Ectodermal cell (in vitro differentiated cells): ENCODE measurements around the gene EPB41L4B.
"Not testable (repeated sequence)": the region's sequence is repeated elsewhere in the genome, so short reads cannot be mapped to it uniquely, and the experiment has no call there.

Source experiments
- H3K27ac ChIP-seq: 2 replicates; pipeline ENCODE4 v1.7.0; 2013; ENCODE audit warnings: mild to moderate bottlenecking, low read depth, low read length; ENCODE audit not compliant: insufficient read depth, poor library complexity, severe bottlenecking
- H3K27me3 ChIP-seq: 2 replicates; pipeline ENCODE4 v1.7.0; 2013; ENCODE audit warnings: mild to moderate bottlenecking, low read length; ENCODE audit not compliant: insufficient read depth, control insufficient read depth, poor library complexity, severe bottlenecking
- H3K36me3 ChIP-seq: one replicate; pipeline ENCODE4 v1.7.0; 2013; ENCODE audit warnings: low read length; ENCODE audit not compliant: control insufficient read depth, insufficient read depth
- H3K4me1 ChIP-seq: one replicate; pipeline ENCODE4 v1.7.0; 2013; ENCODE audit warnings: low read length; ENCODE audit not compliant: control insufficient read depth, insufficient read depth
- H3K4me3 ChIP-seq: 2 replicates; pipeline ENCODE4 v1.7.0; 2013; ENCODE audit warnings: low read depth, low read length, control low read depth; ENCODE audit not compliant: insufficient read depth
- H3K9me3 ChIP-seq: 2 replicates; pipeline ENCODE4 v1.7.0; 2013; ENCODE audit warnings: mild to moderate bottlenecking, low read length, moderate library complexity; ENCODE audit not compliant: control insufficient read depth
- WGBS, 2 experiments: methylation state at CpG; one replicate each; pipeline ENCODE4 v1.1.7; 2013; ENCODE audit warnings: missing lambda C conversion rate in 2 of 2; 5-methylcytosine and 5-hydroxymethylcytosine counted together

Gene EPB41L4B

DNA sequence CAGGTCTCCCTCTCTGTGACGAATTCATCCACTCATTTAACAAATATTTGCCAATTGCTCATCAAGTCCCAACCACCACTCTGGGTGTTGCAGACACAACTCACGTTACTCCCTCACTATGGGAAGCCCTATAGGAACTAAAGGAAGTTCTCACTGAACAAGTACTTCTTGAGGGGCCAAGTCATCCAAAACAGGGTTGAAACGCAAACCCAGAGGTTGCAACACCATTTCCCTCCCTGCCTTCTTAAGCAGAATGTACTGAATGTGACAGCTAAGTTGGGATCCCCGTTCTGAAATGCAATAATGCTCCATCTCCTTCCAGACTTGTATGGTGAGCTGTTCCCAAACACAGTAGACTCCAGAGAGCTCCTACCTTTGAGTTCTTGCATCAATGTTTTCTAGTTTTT, 34.3 kb downstream of the EPB41L4B start:
- no peak overlapping the region for H3K4me3 ChIP-seq
- no peaks in the 10 kb centered on the region for H3K36me3 ChIP-seq
- WGBS, 2 experiments: 85 to 92% methylated on average over 4 of the region's 4 CpGs
- H3K27me3 ChIP-seq: no peaks in the 10 kb centered on the region
- no peaks in the 10 kb centered on the region for H3K9me3 ChIP-seq
- H3K27ac ChIP-seq: no peak overlapping the region
- H3K4me1 ChIP-seq: no peaks in the 10 kb centered on the region

DNA sequence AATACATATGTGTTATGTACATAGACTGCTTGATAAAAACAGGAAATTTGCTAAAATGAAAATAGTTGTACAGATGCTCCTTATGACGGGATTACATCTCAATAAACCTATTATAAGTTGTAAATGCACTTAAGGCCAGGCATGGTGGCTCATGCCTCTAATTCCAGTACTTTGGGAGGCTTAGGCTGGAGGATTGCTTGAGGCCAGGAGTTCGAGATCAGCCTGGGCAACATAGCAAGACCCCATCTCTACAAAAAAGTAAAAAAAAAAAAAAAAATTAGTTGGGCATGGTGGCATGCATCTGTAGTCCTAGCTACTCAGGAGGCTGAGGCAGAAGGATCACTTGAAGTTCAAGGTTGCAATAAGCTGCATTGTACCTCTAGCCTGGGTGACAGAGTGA, 37.2 kb downstream of the EPB41L4B start:
- 91% methylated on average over 2 of the region's 2 CpGs; no CpG with 5 or more reads in 1 of the 2 experiments for WGBS, 2 experiments
- H3K4me1 ChIP-seq, H3K9me3 ChIP-seq, H3K4me3 ChIP-seq, H3K36me3 ChIP-seq, H3K27ac ChIP-seq, H3K27me3 ChIP-seq: not testable (repeated sequence)

DNA sequence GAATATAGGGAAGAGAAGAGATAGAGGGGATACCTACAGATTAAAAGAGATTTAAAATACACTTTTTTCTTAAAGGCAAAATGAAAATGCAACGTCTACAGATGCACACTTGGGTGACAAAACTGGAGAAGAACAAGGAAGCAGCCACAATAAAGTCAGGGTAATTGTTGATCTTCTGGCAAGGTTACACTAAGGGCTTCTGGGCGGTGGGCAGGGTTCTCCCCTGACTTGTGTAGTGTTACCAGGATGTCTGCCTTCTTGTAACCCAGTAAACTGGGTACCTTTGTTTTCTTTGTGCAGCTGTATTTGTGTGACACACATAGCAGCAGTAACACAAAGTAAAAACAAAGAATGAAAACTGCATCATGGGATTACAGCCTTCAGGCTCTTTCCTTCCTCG, 37.8 kb downstream of the EPB41L4B start:
- WGBS, 2 experiments: 88 to 98% methylated on average over 3 of the region's 3 CpGs
- no peaks in the 10 kb centered on the region for H3K36me3 ChIP-seq
- H3K4me3 ChIP-seq: no peak overlapping the region
- H3K27ac ChIP-seq: no peak overlapping the region
- no peaks in the 10 kb centered on the region for H3K9me3 ChIP-seq
- no peaks in the 10 kb centered on the region for H3K4me1 ChIP-seq
- H3K27me3 ChIP-seq: no peaks in the 10 kb centered on the region

DNA sequence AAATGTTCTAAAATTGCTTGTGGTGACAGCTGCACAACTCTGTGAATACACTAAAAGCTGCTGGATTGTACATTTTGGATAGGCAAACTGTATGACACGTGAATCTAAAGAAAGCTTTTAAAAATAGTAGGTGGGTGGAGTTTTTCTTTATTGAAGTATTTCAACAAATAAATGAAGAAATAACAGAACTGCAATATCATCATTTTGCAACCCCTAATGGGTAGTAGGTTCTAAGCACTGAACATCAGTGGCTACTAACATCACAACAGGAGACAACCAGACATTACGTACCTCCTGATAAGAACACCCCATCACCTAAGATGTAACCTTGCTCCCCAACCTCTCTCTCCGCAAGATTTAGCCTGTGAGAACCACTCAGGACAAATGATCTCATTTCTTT, 38.6 kb downstream of the EPB41L4B start:
- Histone ChIP-seq H3K27me3 (no peaks in the 10 kb centered on the region), H3K4me3 (no peak overlapping the region), H3K27ac (no peak overlapping the region), H3K4me1 (no peaks in the 10 kb centered on the region), H3K36me3 (no peaks in the 10 kb centered on the region), H3K9me3 (no peaks in the 10 kb centered on the region)
- 93 to 97% methylated on average over 3 of the region's 3 CpGs for WGBS, 2 experiments

DNA sequence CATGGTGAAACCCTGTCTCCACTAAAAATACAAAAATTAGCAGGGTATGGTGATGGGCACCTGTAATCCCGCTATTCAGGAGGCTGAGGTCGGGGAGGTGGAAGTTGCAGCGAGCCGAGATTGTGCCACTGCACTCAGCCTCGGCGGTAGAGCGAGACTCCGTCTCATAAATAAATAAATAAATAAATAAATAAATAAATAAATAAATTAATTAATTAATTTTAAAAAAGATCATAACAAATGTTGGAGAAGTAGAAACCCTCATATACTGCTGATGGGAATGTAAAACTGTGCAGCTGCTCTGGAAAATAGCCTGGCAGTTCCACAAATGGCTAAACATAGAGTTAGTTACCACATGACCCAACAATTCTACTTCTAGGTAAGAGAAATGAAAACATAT, 39.3 kb downstream of the EPB41L4B start:
- Histone ChIP-seq H3K36me3 (no peaks in the 10 kb centered on the region), H3K4me1 (no peaks in the 10 kb centered on the region), H3K4me3 (no peak overlapping the region), H3K27ac (no peak overlapping the region), H3K9me3 (no peaks in the 10 kb centered on the region), H3K27me3 (no peaks in the 10 kb centered on the region)
- 83 to 96% methylated on average over 4 of the region's 8 CpGs for WGBS, 2 experiments

DNA sequence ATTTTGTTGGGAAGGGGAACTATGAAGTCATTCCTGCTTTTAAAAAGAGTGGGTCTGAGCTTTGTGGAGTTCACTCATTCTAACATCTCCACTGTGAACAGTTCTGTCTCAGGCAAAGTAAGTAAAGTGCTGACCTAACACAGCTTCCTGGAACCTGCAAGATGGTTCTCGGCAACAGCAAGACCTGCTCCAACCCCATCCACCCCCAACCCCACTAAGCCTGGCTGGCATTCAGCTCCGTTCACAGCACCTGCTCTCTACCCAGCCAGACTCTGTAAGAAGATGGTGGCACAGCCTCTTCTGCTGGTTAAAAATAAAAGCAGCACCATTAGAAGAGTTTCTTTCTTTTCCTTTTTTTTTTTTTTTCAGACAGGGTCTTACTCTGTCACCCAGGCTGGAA, 42.0 kb downstream of the EPB41L4B start:
- Histone ChIP-seq H3K9me3 (no peaks in the 10 kb centered on the region), H3K4me3 (no peak overlapping the region), H3K27ac (no peak overlapping the region), H3K27me3 (no peaks in the 10 kb centered on the region), H3K36me3 (no peaks in the 10 kb centered on the region), H3K4me1 (no peaks in the 10 kb centered on the region)
- 96 to 98% methylated on average over 2 of the region's 2 CpGs for WGBS, 2 experiments

DNA sequence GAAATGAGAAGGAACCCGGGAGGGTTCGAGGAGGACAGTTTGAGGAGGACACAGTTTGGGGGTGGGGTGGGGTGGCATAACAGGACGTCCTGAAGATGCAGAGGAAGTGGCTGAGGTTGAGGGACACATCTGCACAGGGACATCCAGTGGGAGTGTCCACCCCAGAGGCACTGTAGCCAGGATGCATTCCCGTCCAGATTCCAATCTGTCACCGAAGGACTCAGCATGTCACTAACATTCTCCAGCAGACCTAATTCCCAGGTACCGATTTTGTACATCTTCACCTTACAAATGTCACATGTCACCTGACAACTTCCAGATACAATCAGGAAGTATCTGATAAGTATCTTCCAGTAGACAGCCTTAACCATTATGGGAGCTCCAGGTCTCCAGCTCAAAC, 42.6 kb downstream of the EPB41L4B start:
- 91 to 92% methylated on average over 6 of the region's 6 CpGs for WGBS, 2 experiments
- Histone ChIP-seq H3K4me3 (no peak overlapping the region), H3K36me3 (no peaks in the 10 kb centered on the region)

DNA sequence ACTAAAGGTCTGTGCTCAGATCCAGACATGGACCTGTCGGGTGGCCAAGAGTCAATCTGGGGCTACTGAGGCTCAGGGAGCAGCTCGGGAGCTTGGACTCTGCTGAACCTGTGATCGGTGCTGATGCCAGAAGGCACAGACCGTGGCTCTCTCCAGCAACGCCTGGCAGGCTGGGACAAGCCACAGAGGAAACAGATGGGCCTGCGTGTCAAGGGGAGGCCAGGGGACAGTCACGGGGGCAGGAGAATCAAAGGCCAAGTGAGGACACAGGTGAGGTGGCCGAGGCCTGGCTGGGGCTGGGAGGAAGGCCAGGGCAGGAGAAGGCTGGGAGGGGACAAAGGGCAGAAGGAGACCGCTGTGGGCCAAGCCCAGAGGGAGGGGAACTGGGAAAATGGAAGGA, 43.4 kb downstream of the EPB41L4B start:
- WGBS, 2 experiments: 86 to 88% methylated on average over 9 of the region's 9 CpGs
- H3K27ac ChIP-seq: no peak overlapping the region
- no peak overlapping the region for H3K4me3 ChIP-seq
- no peaks in the 10 kb centered on the region for H3K4me1 ChIP-seq
- H3K27me3 ChIP-seq: no peaks in the 10 kb centered on the region
- H3K36me3 ChIP-seq: no peaks in the 10 kb centered on the region
- no peaks in the 10 kb centered on the region for H3K9me3 ChIP-seq

More for the DNA sequence above, 42.6 kb downstream of the EPB41L4B start:
- no peaks in the 10 kb centered on the region for H3K4me1 ChIP-seq
- H3K9me3 ChIP-seq: no peaks in the 10 kb centered on the region
- no peak overlapping the region for H3K27ac ChIP-seq
- no peaks in the 10 kb centered on the region for H3K27me3 ChIP-seq

DNA sequence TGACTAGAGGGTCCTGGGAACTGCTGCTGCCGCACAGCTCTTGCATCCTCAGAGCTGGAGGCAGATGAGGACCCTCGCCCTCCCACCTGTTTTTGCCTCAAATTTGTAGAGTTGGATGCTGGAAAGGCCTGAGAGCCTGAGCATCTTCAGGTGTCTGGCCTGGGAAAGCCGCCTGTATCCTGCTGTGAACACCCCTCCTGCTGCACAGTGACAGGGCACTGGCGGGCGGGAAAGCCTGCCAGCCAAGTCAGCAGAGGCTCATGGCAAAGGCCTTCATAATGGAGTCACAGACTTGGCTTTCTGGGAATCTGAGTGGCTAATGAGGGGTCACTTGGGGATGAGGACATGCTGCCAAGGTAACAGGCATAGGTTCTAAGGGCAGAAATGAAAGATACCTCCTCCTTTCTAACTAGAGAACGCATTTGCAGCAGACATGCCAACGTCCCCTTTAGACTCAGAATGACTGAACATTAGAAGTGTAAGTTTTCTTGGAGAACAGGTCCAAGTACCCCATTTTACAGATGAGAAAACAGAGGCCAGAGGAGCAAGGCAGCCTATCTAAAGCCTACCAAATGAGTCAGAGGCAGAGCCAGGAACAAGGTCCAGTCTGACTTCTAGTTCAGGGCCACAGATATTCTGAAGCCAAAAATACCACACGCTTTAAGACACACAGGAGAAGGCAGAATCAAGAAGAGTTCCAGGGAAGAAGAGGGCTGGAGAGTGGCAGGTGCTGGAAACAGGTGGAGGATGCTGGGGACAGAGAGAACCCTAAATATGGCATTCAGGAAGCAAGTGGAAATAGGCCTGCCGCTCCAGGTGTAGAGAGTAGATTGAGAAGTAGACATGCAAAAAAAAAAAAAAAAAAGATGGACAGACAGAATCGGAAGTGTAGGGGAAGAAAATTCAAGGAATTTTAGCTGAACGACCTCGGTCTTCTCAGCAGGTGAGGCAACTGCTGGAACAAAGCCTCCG, 44.1 kb downstream of the EPB41L4B start:
- Histone ChIP-seq H3K9me3 (no peaks in the 10 kb centered on the region), H3K4me3 (no peak overlapping the region), H3K36me3 (no peaks in the 10 kb centered on the region), H3K27ac (no peak overlapping the region), H3K4me1 (no peaks in the 10 kb centered on the region), H3K27me3 (no peaks in the 10 kb centered on the region)
- WGBS, 2 experiments: 89 to 90% methylated on average over 13 of the region's 13 CpGs

DNA sequence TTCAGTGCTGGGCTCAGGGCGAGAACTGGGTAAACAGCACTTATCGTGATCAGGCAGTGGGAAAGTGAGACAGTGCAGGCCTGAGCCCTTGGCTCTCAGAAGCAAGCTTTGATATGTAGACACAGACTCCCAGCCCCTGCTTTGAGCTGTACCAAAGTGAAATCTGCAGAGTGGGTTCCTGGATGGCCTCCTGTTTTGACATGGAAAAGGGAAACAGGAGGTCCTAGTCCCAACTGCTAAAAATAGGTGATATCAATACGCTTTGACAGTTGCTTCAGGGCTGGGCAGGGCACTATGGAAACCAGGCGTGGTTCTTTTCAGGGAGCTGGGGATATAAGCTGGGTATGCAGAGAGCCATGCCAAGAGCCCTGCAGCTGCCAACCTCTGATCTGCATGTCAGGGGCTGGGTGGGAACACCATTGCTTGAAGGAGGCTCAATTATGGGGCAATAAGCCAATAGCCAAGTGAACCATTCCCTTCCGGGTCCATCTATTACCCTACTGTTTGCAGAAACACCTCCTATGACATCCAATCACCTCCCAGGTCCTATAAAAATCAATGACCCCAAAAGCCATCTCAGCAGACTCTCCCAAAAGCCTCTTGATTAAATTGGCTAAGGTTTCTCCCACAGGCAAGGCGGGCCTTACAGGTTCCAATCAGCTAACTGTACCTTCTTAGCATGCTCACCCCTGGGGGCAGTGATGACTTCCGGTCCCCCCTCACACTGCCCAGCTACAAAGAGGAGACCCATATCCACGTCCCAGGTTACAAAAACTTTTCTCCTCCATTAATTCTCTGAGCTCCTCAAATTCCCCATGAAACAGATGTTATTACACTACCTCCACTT, 45.8 kb downstream of the EPB41L4B start:
- Histone ChIP-seq H3K9me3 (no peaks in the 10 kb centered on the region), H3K27me3 (no peaks in the 10 kb centered on the region), H3K36me3 (no peaks in the 10 kb centered on the region), H3K4me3 (no peak overlapping the region), H3K27ac (no peak overlapping the region), H3K4me1 (no peaks in the 10 kb centered on the region)
- 93% methylated on average over 8 of the region's 8 CpGs for WGBS, 2 experiments
